Esophagus (tissue), 2 donors: ENCODE results near the gene MRPS30. TPM values are rescaled to one million over a fixed set of nuclear protein-coding genes. Genes with fewer than 3 reads are reported as not detected.

Experiments used
- H3K27ac ChIP-seq, 2 donors: one replicate each; pipeline ENCODE4 v1.5.1; 2013; ENCODE audit warnings: low read depth in 2 of 2, mild to moderate bottlenecking in 2 of 2, inconsistent platforms in 1 of 2, low read length in 1 of 2, moderate library complexity in 1 of 2
- H3K27me3 ChIP-seq, 2 donors: one replicate each; pipeline ENCODE4 v1.6.1; 2013; ENCODE audit warnings: low read length in 2 of 2, control low read depth in 1 of 2, mild to moderate bottlenecking in 1 of 2; ENCODE audit not compliant: insufficient read depth in 2 of 2, control insufficient read depth in 1 of 2
- H3K36me3 ChIP-seq, 2 donors: one replicate each; pipeline ENCODE4 v1.6.1; 2013; ENCODE audit warnings: low read length in 1 of 2; ENCODE audit not compliant: control insufficient read depth in 2 of 2, insufficient read depth in 2 of 2
- H3K4me1 ChIP-seq, 2 donors: one replicate each; pipeline ENCODE4 v1.6.1; 2013; ENCODE audit warnings: low read length in 1 of 2; ENCODE audit not compliant: control insufficient read depth in 2 of 2, insufficient read depth in 2 of 2
- H3K4me3 ChIP-seq, 2 donors: one replicate each; pipeline ENCODE4 v1.5.1; 2013; ENCODE audit warnings: low read length in 2 of 2, mild to moderate bottlenecking in 2 of 2, low read depth in 1 of 2, moderate library complexity in 1 of 2
- H3K9me3 ChIP-seq, 2 donors: one replicate each; pipeline ENCODE4 v1.6.1; 2013; ENCODE audit warnings: mild to moderate bottlenecking in 2 of 2, low read depth in 1 of 2, low read length in 1 of 2, moderate library complexity in 1 of 2; ENCODE audit not compliant: control insufficient read depth in 2 of 2, insufficient read depth in 1 of 2
- WGBS, 2 donors: extraction: QIAGEN DNeasy Blood & Tissue Kit; methylation state at CpG; one replicate each; pipeline ENCODE4 v1.1.7; 2013; 5-methylcytosine and 5-hydroxymethylcytosine counted together
- polyA plus RNA-seq, 2 donors: library from polyadenylated mRNA; stranded (reverse); fragments of 200-250 nt; gene quantifications; one replicate each; pipeline ENCODE4 v1.2.3, GENCODE V29; 2013
- donor health status: healthy with polysubstance abuse.
- donor health status: Bipolar disorder and iron deficiency.

The MRPS30 gene
- polyA plus RNA-seq, 2 donors, result 13.2 to 20.1 TPM

DNA sequence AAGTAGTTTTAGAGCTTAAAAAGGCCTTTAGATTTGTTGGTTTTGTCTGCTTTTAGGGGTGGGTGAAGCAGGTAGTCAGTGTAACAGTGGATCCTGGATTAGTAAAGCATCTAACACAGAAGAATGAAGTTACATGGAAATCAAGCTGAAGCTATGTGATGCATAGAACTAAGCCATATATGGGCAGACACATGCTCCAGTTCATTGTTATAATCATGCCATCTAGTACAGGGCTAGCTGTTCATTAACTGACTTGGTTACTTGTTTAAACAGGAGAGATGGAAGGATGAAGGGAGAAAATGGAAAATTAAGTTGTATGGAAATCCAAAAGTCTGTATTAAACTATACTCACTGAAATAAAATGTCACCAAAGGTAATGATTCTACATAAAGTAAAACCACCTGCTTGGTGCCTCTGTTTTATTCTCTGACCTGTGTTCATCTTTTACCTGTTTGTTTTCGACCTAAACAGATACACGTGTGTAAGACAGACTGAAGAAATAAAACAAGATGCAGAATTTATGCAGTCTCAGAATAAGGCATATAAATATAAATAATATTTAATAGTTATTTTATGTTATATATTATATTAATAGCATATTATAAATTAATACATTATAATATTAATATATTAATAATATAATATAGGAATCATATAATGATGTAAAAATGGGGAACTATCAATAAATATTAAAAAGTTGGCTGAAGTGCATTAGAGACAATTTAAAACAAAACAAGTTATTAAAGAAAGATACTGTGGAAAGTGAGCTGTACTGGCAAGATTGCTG lies 33.9 kb downstream of the MRPS30 start:
- Histone ChIP-seq H3K27me3 (no peaks in the 10 kb centered on the region), H3K9me3 (peaks cover 0 to 2% of the 10 kb centered on the region in 2 donors), H3K4me3 (no peak overlapping the region), H3K27ac (no peak overlapping the region), H3K36me3 (no peaks in the 10 kb centered on the region), H3K4me1 (no peaks in the 10 kb centered on the region)
- whole genome bisulfite sequencing, 2 donors, result 92 to 95% methylated on average over 2 of the region's 2 CpGs

GRCh38 chr5:44844744-44845143 lies 36.0 kb downstream of the MRPS30 start:
- no peak overlapping the region for H3K4me3 ChIP-seq
- 77 to 79% methylated on average over 1 of the region's 1 CpG for WGBS, 2 donors
- H3K36me3 ChIP-seq, result no peaks in the 10 kb centered on the region
- H3K27me3 ChIP-seq, result no peaks in the 10 kb centered on the region
- H3K27ac ChIP-seq, result no peak overlapping the region
- no peaks in the 10 kb centered on the region for H3K9me3 ChIP-seq
- no peaks in the 10 kb centered on the region for H3K4me1 ChIP-seq

GRCh38 chr5:44845777-44846176 lies 37.0 kb downstream of the MRPS30 start:
- H3K27me3 ChIP-seq, result no peaks in the 10 kb centered on the region
- H3K27ac ChIP-seq, result no peak overlapping the region
- no peak overlapping the region for H3K4me3 ChIP-seq
- no peaks in the 10 kb centered on the region for H3K36me3 ChIP-seq
- 61 to 70% methylated on average over 4 of the region's 4 CpGs for WGBS, 2 donors
- no peaks in the 10 kb centered on the region for H3K4me1 ChIP-seq
- H3K9me3 ChIP-seq, result no peaks in the 10 kb centered on the region

DNA sequence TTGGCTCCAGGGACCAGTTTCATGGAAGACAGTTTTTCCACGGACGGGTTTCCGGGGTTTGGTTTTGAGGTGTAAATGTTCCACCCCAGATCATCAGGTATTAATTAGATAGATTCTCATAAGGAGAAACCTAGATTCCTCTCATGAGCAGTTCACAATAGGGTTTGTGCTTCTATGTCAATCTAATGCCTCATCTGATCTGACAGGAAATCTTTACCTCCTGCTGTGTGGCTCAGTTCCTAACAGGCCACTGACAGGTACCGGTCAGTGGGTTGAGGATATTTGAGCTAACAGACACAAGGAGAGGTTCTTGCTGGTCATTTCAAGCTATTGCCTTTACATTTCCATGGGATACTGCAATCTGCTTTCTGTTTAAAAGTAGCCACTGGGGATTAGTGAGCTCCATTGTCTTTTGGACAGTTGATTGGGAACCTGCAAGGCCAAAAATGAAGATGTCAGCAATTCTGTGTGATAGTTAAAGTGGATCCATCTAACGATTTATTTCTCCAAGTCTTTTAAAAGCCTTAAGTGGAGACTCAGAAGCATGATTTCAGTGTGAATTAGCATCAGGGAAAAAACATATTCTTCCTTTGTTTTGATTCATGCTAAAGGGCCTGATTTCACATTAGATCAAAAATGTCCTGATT lies 38.6 kb downstream of the MRPS30 start:
- Histone ChIP-seq H3K27me3 (no peaks in the 10 kb centered on the region), H3K4me3 (no peak overlapping the region), H3K36me3 (no peaks in the 10 kb centered on the region), H3K9me3 (no peaks in the 10 kb centered on the region), H3K27ac (no peak overlapping the region), H3K4me1 (no peaks in the 10 kb centered on the region)
- 89 to 93% methylated on average over 5 of the region's 5 CpGs for WGBS, 2 donors

DNA sequence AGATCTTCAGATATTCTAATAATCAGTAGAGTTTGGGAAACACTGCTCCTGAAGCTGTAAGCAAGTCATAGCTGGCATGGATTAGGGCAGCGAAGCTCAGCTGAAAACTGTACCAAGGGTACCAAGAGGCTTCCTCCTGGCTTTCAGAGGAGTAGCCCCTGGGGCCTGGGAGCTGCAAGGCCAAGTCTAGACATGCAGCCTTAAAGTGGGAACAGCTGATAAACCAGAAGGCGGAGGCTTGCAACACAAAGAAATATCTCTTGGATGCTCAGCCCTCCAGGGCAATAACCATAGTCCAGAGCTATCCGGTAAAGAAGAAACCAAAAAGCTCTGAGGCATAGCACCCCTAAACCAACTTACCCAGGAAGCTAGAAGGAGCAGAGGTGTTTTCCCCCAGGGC lies 51.5 kb downstream of the MRPS30 start:
- Histone ChIP-seq H3K27ac (no peak overlapping the region), H3K4me1 (no peaks in the 10 kb centered on the region), H3K9me3 (no peaks in the 10 kb centered on the region), H3K36me3 (no peaks in the 10 kb centered on the region), H3K4me3 (no peak overlapping the region), H3K27me3 (no peaks in the 10 kb centered on the region)
- WGBS, 2 donors, result 80 to 85% methylated on average over 3 of the region's 3 CpGs

- H3K27ac ChIP-seq, result no peak overlapping the region
- no peaks in the 10 kb centered on the region for H3K27me3 ChIP-seq
- no peaks in the 10 kb centered on the region for H3K4me1 ChIP-seq
- H3K36me3 ChIP-seq, result no peaks in the 10 kb centered on the region
- no peaks in the 10 kb centered on the region for H3K9me3 ChIP-seq
- no peak overlapping the region for H3K4me3 ChIP-seq
- 41 to 54% methylated on average over 1 of the region's 1 CpG for WGBS, 2 donors
Observed at GRCh38 chr5:44862808-44863207, 54.1 kb downstream of the MRPS30 start.
